RWPE1 (cell line): Measurements from ENCODE around the gene ZFPM1.

Experiments
- CTCF ChIA-PET: fragments of 350-600 bp; sonication (Branson Sonifier 250); formaldehyde crosslinking; extraction: SDS; loops from one replicate; lab custom pipeline; 2021; lab: Yijun Ruan, JAX
- POLR2A ChIA-PET: fragments of 400-600 bp; formaldehyde crosslinking; extraction: SDS; loops from one replicate; lab custom pipeline; 2020; ENCODE audit warnings: antibody characterized with exemption; ENCODE audit not compliant: low non-redundant PET; lab: Yijun Ruan, JAX
- DNase-seq: peaks from one replicate; pipeline ENCODE4 v3.0.0; 2012; ENCODE audit warnings: low spot score
- H3K27ac ChIP-seq: fragments of 450-650 bp; 2 replicates; pipeline ENCODE4 v1.5.1; 2017
- TF ChIP-seq, protein P1 (sequence below): fragments of 450-650 bp; conservative IDR thresholded peaks from 2 replicates; pipeline ENCODE4 v1.5.1; 2017; ENCODE audit warnings: low read depth, mild to moderate bottlenecking

ZFPM1 gene

DNA sequence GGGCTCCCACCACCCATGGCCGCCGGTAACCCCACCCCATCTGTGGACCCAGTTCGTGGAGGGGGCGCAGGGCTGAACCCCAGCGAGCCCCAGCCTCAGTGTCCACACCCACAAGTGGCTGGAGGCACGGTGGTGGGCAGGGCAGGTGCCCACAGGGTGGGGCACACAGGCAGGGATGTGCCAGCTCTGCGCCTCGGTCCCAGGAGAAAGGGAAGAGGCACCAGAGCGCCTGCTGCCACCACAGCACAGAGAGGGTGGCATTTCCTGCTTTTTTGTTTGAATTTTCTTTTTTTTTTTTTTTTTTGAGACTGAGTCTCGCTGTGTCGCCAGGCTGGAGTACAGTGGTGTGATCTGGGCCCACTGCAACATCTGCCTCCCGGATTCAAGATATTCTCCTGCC lies 19.0 kb downstream of the ZFPM1 start:
- POLR2A ChIA-PET = no interaction called here
- CTCF ChIA-PET = no interaction called here
- no peak overlapping the region for H3K27ac ChIP-seq
- DNase-seq = no peak
- TF ChIP-seq, protein P1, sequence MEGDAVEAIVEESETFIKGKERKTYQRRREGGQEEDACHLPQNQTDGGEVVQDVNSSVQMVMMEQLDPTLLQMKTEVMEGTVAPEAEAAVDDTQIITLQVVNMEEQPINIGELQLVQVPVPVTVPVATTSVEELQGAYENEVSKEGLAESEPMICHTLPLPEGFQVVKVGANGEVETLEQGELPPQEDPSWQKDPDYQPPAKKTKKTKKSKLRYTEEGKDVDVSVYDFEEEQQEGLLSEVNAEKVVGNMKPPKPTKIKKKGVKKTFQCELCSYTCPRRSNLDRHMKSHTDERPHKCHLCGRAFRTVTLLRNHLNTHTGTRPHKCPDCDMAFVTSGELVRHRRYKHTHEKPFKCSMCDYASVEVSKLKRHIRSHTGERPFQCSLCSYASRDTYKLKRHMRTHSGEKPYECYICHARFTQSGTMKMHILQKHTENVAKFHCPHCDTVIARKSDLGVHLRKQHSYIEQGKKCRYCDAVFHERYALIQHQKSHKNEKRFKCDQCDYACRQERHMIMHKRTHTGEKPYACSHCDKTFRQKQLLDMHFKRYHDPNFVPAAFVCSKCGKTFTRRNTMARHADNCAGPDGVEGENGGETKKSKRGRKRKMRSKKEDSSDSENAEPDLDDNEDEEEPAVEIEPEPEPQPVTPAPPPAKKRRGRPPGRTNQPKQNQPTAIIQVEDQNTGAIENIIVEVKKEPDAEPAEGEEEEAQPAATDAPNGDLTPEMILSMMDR = no peak

- no peak overlapping the region for H3K27ac ChIP-seq
- DNase-seq = no peak
- ChIA-PET CTCF (interaction anchor here (0.7 kb wide), 1 partner anchor 26 kb away, joined by 3 read pairs; no protein-coding TSS in a partner anchor), POLR2A (no interaction called here)
- TF ChIP-seq, protein P1 = no peak
Observed at GRCh38 chr16:88472637-88473205, 19.6 kb downstream of the ZFPM1 start.

DNA sequence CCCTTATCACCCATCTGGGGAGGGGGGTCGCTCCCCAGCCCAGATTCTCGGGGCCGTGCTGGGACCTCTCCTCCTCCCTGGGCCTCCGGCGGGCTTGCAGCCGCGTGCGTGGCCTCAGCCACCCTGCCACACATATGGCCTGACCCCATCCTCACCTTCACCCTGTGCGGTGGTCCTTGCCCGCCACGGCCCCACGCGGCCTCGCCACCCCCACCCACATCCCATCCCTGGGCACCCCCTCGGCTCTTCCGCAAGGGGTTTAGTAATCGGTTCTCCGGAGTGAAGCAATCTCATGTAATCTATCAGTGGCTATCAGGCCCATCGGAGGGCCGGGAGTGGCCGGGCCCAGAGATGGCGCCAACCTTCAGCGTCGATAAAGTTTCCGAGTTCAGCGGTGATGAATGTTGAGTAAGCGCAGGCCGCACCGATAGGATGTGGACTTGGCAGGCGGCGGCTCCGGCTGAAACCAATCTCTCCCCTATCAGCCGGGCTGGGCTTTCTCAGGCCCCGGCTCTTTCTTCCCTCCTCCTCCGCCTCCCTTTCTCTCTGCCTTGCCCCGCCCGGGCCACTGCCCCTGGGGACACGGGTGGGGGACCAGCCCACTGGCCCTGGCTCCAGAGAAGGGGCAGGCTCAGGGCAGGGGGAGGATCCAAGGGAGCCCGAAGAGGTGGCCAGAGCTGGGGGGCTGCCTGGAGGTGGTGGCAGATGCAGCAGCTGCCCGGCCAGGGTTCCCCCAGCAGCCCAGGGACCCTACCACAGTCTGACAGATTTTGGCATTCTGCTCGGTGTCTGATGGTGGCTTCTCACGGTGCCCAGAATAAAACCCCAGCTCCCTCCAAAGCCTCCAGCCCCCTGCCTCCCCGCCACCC lies 20.8 kb downstream of the ZFPM1 start:
- no peak overlapping the region for H3K27ac ChIP-seq
- no peak for DNase-seq
- TF ChIP-seq, protein P1 = no peak
- ChIA-PET POLR2A (no interaction called here), CTCF (no interaction called here)

GRCh38 chr16:88475037-88475436 lies 22.0 kb downstream of the ZFPM1 start:
- H3K27ac ChIP-seq = no peak overlapping the region
- ChIA-PET POLR2A (no interaction called here), CTCF (interaction anchor here (0.7 kb wide), 1 partner anchor 37 kb away, joined by 3 read pairs; no protein-coding TSS in a partner anchor)
- no peak for DNase-seq
- TF ChIP-seq, protein P1 = no peak

DNA sequence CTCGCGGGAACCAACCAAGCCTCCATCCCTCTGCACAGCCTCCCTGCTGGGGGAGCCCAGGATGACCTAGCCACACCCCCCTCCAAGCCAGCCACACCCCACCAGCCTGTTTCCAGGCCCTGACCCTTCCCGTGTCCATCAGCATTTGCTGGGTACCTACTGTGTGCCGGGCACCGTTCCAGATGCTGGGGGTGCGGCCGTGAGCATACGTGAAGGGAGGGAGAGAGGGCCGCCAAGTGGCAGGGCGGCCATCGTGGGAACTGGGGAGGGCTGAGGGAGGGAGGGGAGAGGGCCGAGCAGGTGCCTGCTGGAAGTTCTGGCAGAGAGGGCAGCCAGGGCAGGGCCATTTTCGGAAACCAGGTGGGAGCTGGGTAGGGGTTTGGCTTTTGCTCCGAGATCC lies 23.1 kb downstream of the ZFPM1 start:
- ChIA-PET POLR2A (no interaction called here), CTCF (no interaction called here)

GRCh38 chr16:88476817-88477397 lies 23.8 kb downstream of the ZFPM1 start:
- ChIA-PET POLR2A (no interaction called here), CTCF (no interaction called here)
- TF ChIP-seq, protein P1 = no peak
- no peak overlapping the region for H3K27ac ChIP-seq
- DNase-seq = no peak

More for the DNA sequence above, 23.1 kb downstream of the ZFPM1 start:
- TF ChIP-seq, protein P1 = no peak
- DNase-seq = no peak
- H3K27ac ChIP-seq = no peak overlapping the region
